ENCODE measurements around the gene PLVAP. TPM values are rescaled to one million over a fixed set of nuclear protein-coding genes. Genes with fewer than 3 reads are reported as not detected.

The PLVAP gene
- total RNA-seq, 1 donor from 2014 or later = 36.9 TPM

GRCh38 chr19:17324357-17325114, 52.6 kb downstream of the PLVAP start:
- peaks cover 40% of the 10 kb centered on the region for H3K36me3 ChIP-seq
- no peaks in the 10 kb centered on the region for H3K27me3 ChIP-seq (ENCODE audit: low read depth)
- intact Hi-C loops (cut with micrococcal nuclease) = no loop called here
- no peak overlapping the region for H3K4me3 ChIP-seq
- no peak for DNase-seq
- no peaks in the 10 kb centered on the region for H3K9me3 ChIP-seq (replicated peaks)
- peaks cover 12% of the 10 kb centered on the region for H3K4me1 ChIP-seq
- H3K27ac ChIP-seq (replicated peaks) = no peak overlapping the region
- no peak for TF ChIP-seq CTCF (IDR thresholded peaks at IDR 0.05; ENCODE audit: borderline replicate concordance)

- peaks cover 9% of the 10 kb centered on the region for H3K4me1 ChIP-seq
- no peak for TF ChIP-seq CTCF (IDR thresholded peaks at IDR 0.05; ENCODE audit: borderline replicate concordance)
- no peak overlapping the region for H3K4me3 ChIP-seq
- intact Hi-C loops (cut with micrococcal nuclease) = no loop called here
- H3K27me3 ChIP-seq (ENCODE audit: low read depth) = no peaks in the 10 kb centered on the region
- no peaks in the 10 kb centered on the region for H3K9me3 ChIP-seq (replicated peaks)
- DNase-seq = no peak
- peaks cover 46% of the 10 kb centered on the region for H3K36me3 ChIP-seq
- H3K27ac ChIP-seq (replicated peaks) = no peak overlapping the region
Measured at GRCh38 chr19:17323964-17324332, 53.2 kb downstream of the PLVAP start.

- intact Hi-C loops (cut with micrococcal nuclease) = no loop called here
- H3K36me3 ChIP-seq = peaks cover 46% of the 10 kb centered on the region
- H3K27ac ChIP-seq (replicated peaks) = no peak overlapping the region
Measured at GRCh38 chr19:17323300-17323963, 53.7 kb downstream of the PLVAP start.

GRCh38 chr19:17322854-17323253, 54.3 kb downstream of the PLVAP start:
- no peak for TF ChIP-seq CTCF (IDR thresholded peaks at IDR 0.05; ENCODE audit: borderline replicate concordance)
- Histone ChIP-seq H3K27ac (replicated peaks) (no peak overlapping the region), H3K4me1 (peaks cover 6% of the 10 kb centered on the region), H3K27me3 (ENCODE audit: low read depth) (no peaks in the 10 kb centered on the region), H3K36me3 (peaks cover 51% of the 10 kb centered on the region), H3K4me3 (no peak overlapping the region), H3K9me3 (replicated peaks) (no peaks in the 10 kb centered on the region)
- intact Hi-C loops (cut with micrococcal nuclease) = no loop called here
- no peak for DNase-seq

More at GRCh38 chr19:17323300-17323963, 53.7 kb downstream of the PLVAP start:
- no peaks in the 10 kb centered on the region for H3K27me3 ChIP-seq (ENCODE audit: low read depth)
- H3K9me3 ChIP-seq (replicated peaks) = no peaks in the 10 kb centered on the region
- no peak for DNase-seq
- no peak overlapping the region for H3K4me3 ChIP-seq
- H3K4me1 ChIP-seq = peaks cover 9% of the 10 kb centered on the region
- TF ChIP-seq CTCF (IDR thresholded peaks at IDR 0.05; ENCODE audit: borderline replicate concordance) = no peak

- no peak for DNase-seq
- intact Hi-C loops (cut with micrococcal nuclease) = no loop called here
Measured at GRCh38 chr19:17321655-17322489, 55.3 kb downstream of the PLVAP start.

More at GRCh38 chr19:17321655-17322489, 55.3 kb downstream of the PLVAP start:
- H3K27ac ChIP-seq (replicated peaks) = no peak overlapping the region
- no peaks in the 10 kb centered on the region for H3K27me3 ChIP-seq (ENCODE audit: low read depth)
- peaks cover 6% of the 10 kb centered on the region for H3K4me1 ChIP-seq
- H3K9me3 ChIP-seq (replicated peaks) = no peaks in the 10 kb centered on the region
- no peak overlapping the region for H3K4me3 ChIP-seq
- no peak for TF ChIP-seq CTCF (IDR thresholded peaks at IDR 0.05; ENCODE audit: borderline replicate concordance)
- H3K36me3 ChIP-seq = peaks cover 48% of the 10 kb centered on the region
